K562 (cell line): ENCODE measurements around the gene TIGD4. TPM values are rescaled to one million over a fixed set of nuclear protein-coding genes. Genes with fewer than 3 reads are reported as not detected.

Source experiments
- ATAC-seq: fragments of 200-7000 bp; cut with Tn5 transposase; 3 replicates; pipeline ENCODE4 v1.9.1; 2020; ENCODE audit warnings: moderate library complexity
- BruUV-seq: library from RNA; stranded (reverse); fragments of 400-500 nt; replicated peaks from 2 replicates; lab custom pipeline; 2021; lab: Mats Ljungman, UMichigan
- CTCF ChIA-PET: fragments of 300-600 bp; formaldehyde crosslinking; extraction: SDS; loops from one replicate; lab custom pipeline; 2021; ENCODE audit warnings: low intra/inter-chr PET ratio; lab: Yijun Ruan, JAX
- POLR2A ChIA-PET: fragments of 300-600, 350-650 bp; sonication (Branson Sonifier 250); formaldehyde crosslinking; extraction: SDS; loops from one replicate; lab custom pipeline; 2021; ENCODE audit warnings: antibody characterized with exemption, inconsistent platforms; lab: Yijun Ruan, JAX
- DNase-seq, 4 experiments: peaks; one replicate each; pipeline versions ENCODE4 v3.0.0 to v3.0.0-alpha.2; 2011 to 2018; ENCODE audit warnings: low spot score in 3 of 4, mixed read lengths in 3 of 4; ENCODE audit errors: extremely low read depth in 1 of 4
- FAIRE-seq: peaks from 2 replicates; lab custom pipeline; 2011; peaks lifted over from hg19 to GRCh38; lab: Jason Lieb, UNC
- H2AFZ ChIP-seq: 2 replicates; pipeline ENCODE4 v1.6.0; 2011; ENCODE audit warnings: low read depth, low read length, control low read depth, inconsistent platforms
- H3K27ac ChIP-seq: fragments of 200-600 bp; 3 replicates; pipeline ENCODE4 v1.8.0; 2011; ENCODE audit warnings: low read depth, mild to moderate bottlenecking, control low read depth, inconsistent platforms, low read length, moderate library complexity, mixed read lengths; ENCODE audit errors: extremely low read depth
- H3K27me3 ChIP-seq, 2 experiments: fragments of 300-600 bp in 1 of 2; 2 replicates in 1 of 2; 3 replicates in 1 of 2; pipeline versions ENCODE4 v1.6.0 to v1.8.0; 2011; ENCODE audit warnings: inconsistent platforms in 2 of 2, low read length in 2 of 2, mild to moderate bottlenecking in 1 of 2, mixed read lengths in 1 of 2, moderate library complexity in 1 of 2; ENCODE audit not compliant: control insufficient read depth in 2 of 2, insufficient read depth in 2 of 2
- H3K36me3 ChIP-seq: fragments of 300-600 bp; 3 replicates; pipeline ENCODE4 v1.8.0; 2011; ENCODE audit warnings: mild to moderate bottlenecking, low read length, inconsistent platforms; ENCODE audit not compliant: control insufficient read depth, insufficient read depth
- H3K4me1 ChIP-seq, 2 experiments: fragments of 200-600 bp in 1 of 2; replicated peaks in 1 of 2; 2 replicates in 1 of 2; 3 replicates in 1 of 2; pipeline versions ENCODE4 v1.5.1 to v1.8.0; 2011; ENCODE audit warnings: inconsistent platforms in 2 of 2, low read length in 2 of 2, mild to moderate bottlenecking in 1 of 2, mixed read lengths in 1 of 2, moderate library complexity in 1 of 2; ENCODE audit not compliant: control insufficient read depth in 2 of 2, insufficient read depth in 2 of 2
- H3K4me2 ChIP-seq: 2 replicates; pipeline ENCODE4 v1.6.1; 2011; ENCODE audit warnings: low read length, control low read depth, inconsistent platforms, mixed read lengths; ENCODE audit not compliant: insufficient read depth
- H3K4me3 ChIP-seq: fragments of 200-600 bp; sonication (generic), shearing (Covaris generic); 2 replicates; pipeline ENCODE4 v1.5.1; 2016; ENCODE audit warnings: control low read depth, inconsistent platforms
- H3K79me2 ChIP-seq: fragments of 200-600 bp; 3 replicates; pipeline ENCODE4 v1.8.0; 2011; ENCODE audit warnings: low read length, inconsistent platforms; ENCODE audit not compliant: control insufficient read depth, insufficient read depth
- H3K9ac ChIP-seq, 2 experiments: 2 replicates each; pipeline versions ENCODE4 v1.6.0 to v1.6.1; 2011; ENCODE audit warnings: low read depth in 2 of 2, low read length in 2 of 2, control low read depth in 1 of 2, inconsistent platforms in 1 of 2, mild to moderate bottlenecking in 1 of 2, mixed read lengths in 1 of 2; ENCODE audit not compliant: insufficient read depth in 1 of 2
- H3K9me1 ChIP-seq: one replicate; pipeline ENCODE4 v1.6.0; 2011; ENCODE audit warnings: inconsistent platforms, mild to moderate bottlenecking, low read length, moderate library complexity; ENCODE audit not compliant: control insufficient read depth, insufficient read depth
- H3K9me3 ChIP-seq: replicated peaks from 2 replicates; pipeline ENCODE4 v1.5.1; 2011; ENCODE audit warnings: low read depth, low read length, inconsistent platforms; ENCODE audit not compliant: control insufficient read depth, insufficient read depth
- H4K20me1 ChIP-seq: replicated peaks from 2 replicates; pipeline ENCODE4 v1.6.1; 2011; ENCODE audit warnings: low read length, inconsistent platforms, mixed read lengths; ENCODE audit not compliant: control insufficient read depth, insufficient read depth
- CBFA2T3 ChIP-seq: fragments of 450-650 bp; IDR thresholded peaks from 2 replicates; pipeline ENCODE4 v1.6.1; 2017
- CBFB ChIP-seq: sonication (generic); formaldehyde crosslinking; IDR thresholded peaks from 2 replicates; pipeline ENCODE4 v1.4.0; 2020; ENCODE audit warnings: mild to moderate bottlenecking, missing genetic modification reagents
- FOXJ2 ChIP-seq: fragments of 200-800 bp; sonication (Bioruptor generic); IDR thresholded peaks from 2 replicates; pipeline ENCODE4 v1.6.1; 2016; ENCODE audit warnings: missing genetic modification characterization, missing compliant biosample characterization
- GABPB1 ChIP-seq: sonication (generic); formaldehyde crosslinking; IDR thresholded peaks from 2 replicates; pipeline ENCODE4 v1.8.0; 2022; ENCODE audit warnings: mild to moderate bottlenecking, missing genetic modification reagents
- POLR2B ChIP-seq: fragments of 450-650 bp; IDR thresholded peaks from 2 replicates; pipeline ENCODE4 v1.6.1; 2018; ENCODE audit warnings: low read depth; ENCODE audit not compliant: partially characterized antibody
- RFX1 ChIP-seq: fragments of 450-650 bp; IDR thresholded peaks from 2 replicates; pipeline ENCODE4 v1.6.1; 2016; ENCODE audit warnings: mild to moderate bottlenecking, moderate library complexity
- RFX5 ChIP-seq: IDR thresholded peaks from 2 replicates; pipeline ENCODE4 v1.6.1; 2011; ENCODE audit warnings: low read depth, mild to moderate bottlenecking, improper control_type of control experiment, low read length
- SIX5 ChIP-seq, 2 experiments: IDR thresholded peaks; 2 replicates each; pipeline ENCODE4 v1.6.1; 2011; ENCODE audit warnings: low read length in 2 of 2, borderline replicate concordance in 1 of 2, low read depth in 1 of 2, mild to moderate bottlenecking in 1 of 2, moderate library complexity in 1 of 2; ENCODE audit not compliant: insufficient read depth in 1 of 2
- SRSF1 ChIP-seq: fragments of 200-400 bp; formaldehyde crosslinking; IDR thresholded peaks from 2 replicates; pipeline ENCODE4 v1.6.1; 2017; ENCODE audit warnings: mild to moderate bottlenecking, low read depth, low read length, moderate library complexity
- SRSF7 ChIP-seq: fragments of 200-400 bp; formaldehyde crosslinking; optimal IDR thresholded peaks from 2 replicates; pipeline ENCODE3; 2017; ENCODE audit warnings: mild to moderate bottlenecking, low read depth, low read length
- XRCC4 ChIP-seq: IDR thresholded peaks from one replicate; pipeline ENCODE4 v1.6.1; 2011; ENCODE audit not compliant: insufficient read depth, insufficient read length; ENCODE audit errors: extremely low read depth
- ZC3H11A ChIP-seq: IDR thresholded peaks from 2 replicates; pipeline ENCODE4 v1.6.1; 2012; ENCODE audit warnings: low read depth, low read length, improper control_type of control experiment
- ZNF232 ChIP-seq: sonication (generic); formaldehyde crosslinking; IDR thresholded peaks from 2 replicates; pipeline ENCODE4 v1.8.0; 2022; ENCODE audit warnings: mild to moderate bottlenecking, missing genetic modification reagents
- WGBS: fragments of 100-300 bp; shearing (Covaris generic); methylation state at CpG from one replicate; pipeline ENCODE4 v1.1.6; 2016; ENCODE audit warnings: low coverage, mixed read lengths; ENCODE audit not compliant: insufficient coverage; ENCODE audit errors: missing lambda C conversion rate; 5-methylcytosine and 5-hydroxymethylcytosine counted together
- in situ Hi-C: fragments of 300-500 bp; cut with MboI; formaldehyde crosslinking; loops from 4 replicates; pipeline ENCODE4 v1.15.0; 2018; ENCODE audit warnings: inconsistent platforms, mixed read lengths
- intact Hi-C: fragments of 100-400 bp; cut with micrococcal nuclease; formaldehyde crosslinking; loops from 2 replicates; pipeline ENCODE4 v1.14.2; 2022
- polyA plus RNA-seq, 8 experiments: library from polyadenylated mRNA; depleted of rRNA in 4 of 8; stranded (reverse) in 5 of 8; unstranded in 3 of 8; fragments of >200 nt; fragmentation: Nextera tagmentation in 2 of 8; fragmentation: Illumina TruSeq in 1 of 8; extraction: Ambion mirVana in 2 of 8; extraction: Trizol in 1 of 8; gene quantifications; 2 replicates each; pipeline versions ENCODE4 v1.2.1 to v1.2.3, GENCODE V29; 2011 to 2014; ENCODE audit warnings: inconsistent platforms in 1 of 8, missing spikeins in 1 of 8
- total RNA-seq, 7 experiments: library from RNA; depleted of rRNA in 6 of 7; stranded (reverse); fragments of >200 nt in 6 of 7; fragmentation: Illumina TruSeq in 2 of 7; extraction: Trizol in 2 of 7; gene quantifications; 2 replicates each; pipeline versions ENCODE4 v1.2.1 to v1.2.3, GENCODE V29; 2011 to 2021; ENCODE audit warnings: low replicate concordance in 1 of 7
- TF ChIP-seq, protein P1 (sequence below): conservative IDR thresholded peaks from 2 replicates; pipeline ENCODE4 v1.6.1; 2011; ENCODE audit warnings: low read depth, mild to moderate bottlenecking, low read length; ENCODE audit not compliant: control insufficient read depth
- TF ChIP-seq, protein P2 (sequence below): fragments of 250-450 bp; sonication (Bioruptor Pico); IDR thresholded peaks from 2 replicates; pipeline ENCODE4 v1.8.0; 2022; ENCODE audit warnings: inconsistent platforms
- TF ChIP-seq, protein P3 (sequence below), 2 experiments: fragments of 150-350 bp in 1 of 2; IDR thresholded peaks; 2 replicates each; pipeline ENCODE4 v1.6.1; 2012 to 2016; ENCODE audit warnings: low read depth in 2 of 2, low read length in 2 of 2, mild to moderate bottlenecking in 1 of 2, moderate library complexity in 1 of 2

The TIGD4 gene
- total and polyA plus RNA-seq, 9 of the 15 experiments (the other 6 are each of a cell fraction or from before 2014, with no cell fraction given), result 0.07 to 0.28 (median 0.18) TPM

DNA sequence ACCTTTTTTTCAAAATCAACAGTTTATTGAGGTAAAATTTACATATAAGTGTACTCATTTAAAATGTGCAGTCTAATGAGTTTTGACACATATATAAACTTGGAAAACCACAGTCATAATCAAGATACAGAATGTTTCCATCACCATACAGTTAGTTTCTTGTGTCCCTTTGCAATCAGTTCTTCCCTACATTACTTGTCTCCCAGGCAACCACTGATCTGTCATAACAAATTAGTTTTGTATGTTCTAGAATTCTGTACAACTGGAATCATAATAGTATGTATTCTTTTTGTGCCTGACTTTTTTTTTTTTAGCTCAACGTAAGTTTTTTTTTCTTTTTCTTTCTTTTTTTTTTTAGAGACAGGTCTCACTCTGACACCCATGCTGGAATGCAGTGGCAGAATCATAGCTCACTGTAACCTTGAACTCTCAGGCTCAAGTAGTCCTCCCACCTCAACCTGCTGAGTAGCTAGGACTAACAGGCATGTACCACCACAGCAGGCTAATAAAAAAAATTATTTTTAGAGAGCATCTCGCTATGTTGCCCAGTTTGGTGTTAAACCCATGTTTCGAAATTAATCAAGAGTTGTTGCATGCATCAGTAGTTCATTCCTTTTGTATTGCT lies 27.1 kb upstream of the TIGD4 start:
- intact Hi-C loops, result no loop called here
- CTCF ChIA-PET, result no interaction called here
- WGBS, result 80% methylated on average over 3 of the region's 3 CpGs
- TF ChIP-seq SRSF1 (no peak), ZNF232 (CRISPR knock-in tag) (no peak), RFX5 (no peak), ZC3H11A (no peak), SRSF7 (no peak), FOXJ2 (tag) (no peak), GABPB1 (CRISPR knock-in tag) (no peak), RFX1 (no peak), SIX5 (IDR thresholded peaks at IDR 0.05; ENCODE audit: borderline replicate concordance in 1 of 2, insufficient read depth in 1 of 2, low read depth in 1 of 2, low read length in 2 of 2) (no peak), POLR2B (no peak), CBFB (CRISPR knock-in tag) (no peak), CBFA2T3 (no peak), XRCC4 (no peak)
- TF ChIP-seq, protein P1, sequence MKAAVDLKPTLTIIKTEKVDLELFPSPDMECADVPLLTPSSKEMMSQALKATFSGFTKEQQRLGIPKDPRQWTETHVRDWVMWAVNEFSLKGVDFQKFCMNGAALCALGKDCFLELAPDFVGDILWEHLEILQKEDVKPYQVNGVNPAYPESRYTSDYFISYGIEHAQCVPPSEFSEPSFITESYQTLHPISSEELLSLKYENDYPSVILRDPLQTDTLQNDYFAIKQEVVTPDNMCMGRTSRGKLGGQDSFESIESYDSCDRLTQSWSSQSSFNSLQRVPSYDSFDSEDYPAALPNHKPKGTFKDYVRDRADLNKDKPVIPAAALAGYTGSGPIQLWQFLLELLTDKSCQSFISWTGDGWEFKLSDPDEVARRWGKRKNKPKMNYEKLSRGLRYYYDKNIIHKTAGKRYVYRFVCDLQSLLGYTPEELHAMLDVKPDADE, result no peak
- TF ChIP-seq, protein P2, sequence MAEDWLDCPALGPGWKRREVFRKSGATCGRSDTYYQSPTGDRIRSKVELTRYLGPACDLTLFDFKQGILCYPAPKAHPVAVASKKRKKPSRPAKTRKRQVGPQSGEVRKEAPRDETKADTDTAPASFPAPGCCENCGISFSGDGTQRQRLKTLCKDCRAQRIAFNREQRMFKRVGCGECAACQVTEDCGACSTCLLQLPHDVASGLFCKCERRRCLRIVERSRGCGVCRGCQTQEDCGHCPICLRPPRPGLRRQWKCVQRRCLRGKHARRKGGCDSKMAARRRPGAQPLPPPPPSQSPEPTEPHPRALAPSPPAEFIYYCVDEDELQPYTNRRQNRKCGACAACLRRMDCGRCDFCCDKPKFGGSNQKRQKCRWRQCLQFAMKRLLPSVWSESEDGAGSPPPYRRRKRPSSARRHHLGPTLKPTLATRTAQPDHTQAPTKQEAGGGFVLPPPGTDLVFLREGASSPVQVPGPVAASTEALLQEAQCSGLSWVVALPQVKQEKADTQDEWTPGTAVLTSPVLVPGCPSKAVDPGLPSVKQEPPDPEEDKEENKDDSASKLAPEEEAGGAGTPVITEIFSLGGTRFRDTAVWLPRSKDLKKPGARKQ (CRISPR knock-in tag), result no peak
- TF ChIP-seq, protein P3, sequence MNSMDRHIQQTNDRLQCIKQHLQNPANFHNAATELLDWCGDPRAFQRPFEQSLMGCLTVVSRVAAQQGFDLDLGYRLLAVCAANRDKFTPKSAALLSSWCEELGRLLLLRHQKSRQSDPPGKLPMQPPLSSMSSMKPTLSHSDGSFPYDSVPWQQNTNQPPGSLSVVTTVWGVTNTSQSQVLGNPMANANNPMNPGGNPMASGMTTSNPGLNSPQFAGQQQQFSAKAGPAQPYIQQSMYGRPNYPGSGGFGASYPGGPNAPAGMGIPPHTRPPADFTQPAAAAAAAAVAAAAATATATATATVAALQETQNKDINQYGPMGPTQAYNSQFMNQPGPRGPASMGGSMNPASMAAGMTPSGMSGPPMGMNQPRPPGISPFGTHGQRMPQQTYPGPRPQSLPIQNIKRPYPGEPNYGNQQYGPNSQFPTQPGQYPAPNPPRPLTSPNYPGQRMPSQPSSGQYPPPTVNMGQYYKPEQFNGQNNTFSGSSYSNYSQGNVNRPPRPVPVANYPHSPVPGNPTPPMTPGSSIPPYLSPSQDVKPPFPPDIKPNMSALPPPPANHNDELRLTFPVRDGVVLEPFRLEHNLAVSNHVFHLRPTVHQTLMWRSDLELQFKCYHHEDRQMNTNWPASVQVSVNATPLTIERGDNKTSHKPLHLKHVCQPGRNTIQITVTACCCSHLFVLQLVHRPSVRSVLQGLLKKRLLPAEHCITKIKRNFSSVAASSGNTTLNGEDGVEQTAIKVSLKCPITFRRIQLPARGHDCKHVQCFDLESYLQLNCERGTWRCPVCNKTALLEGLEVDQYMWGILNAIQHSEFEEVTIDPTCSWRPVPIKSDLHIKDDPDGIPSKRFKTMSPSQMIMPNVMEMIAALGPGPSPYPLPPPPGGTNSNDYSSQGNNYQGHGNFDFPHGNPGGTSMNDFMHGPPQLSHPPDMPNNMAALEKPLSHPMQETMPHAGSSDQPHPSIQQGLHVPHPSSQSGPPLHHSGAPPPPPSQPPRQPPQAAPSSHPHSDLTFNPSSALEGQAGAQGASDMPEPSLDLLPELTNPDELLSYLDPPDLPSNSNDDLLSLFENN (IDR thresholded peaks at IDR 0.05; ENCODE audit: low read depth in 2 of 2, low read length in 2 of 2), result no peak

More for the DNA sequence above, 27.1 kb upstream of the TIGD4 start:
- POLR2A ChIA-PET, result no interaction called here
- Histone ChIP-seq H2AFZ (no peak overlapping the region), H3K4me1 (no peaks in the 10 kb centered on the region; a peak in 1 of 5 replicates), H3K79me2 (peaks cover 12% of the 10 kb centered on the region; the same call in 2 of the 3 replicates), H3K9ac (no peak overlapping the region), H4K20me1 (no peaks in the 10 kb centered on the region), H3K9me3 (no peaks in the 10 kb centered on the region), H3K4me3 (no peak overlapping the region), H3K4me2 (no peak overlapping the region), H3K27me3 (no peaks in the 10 kb centered on the region), H3K36me3 (no peaks in the 10 kb centered on the region), H3K27ac (no peak overlapping the region), H3K9me1 (no peaks in the 10 kb centered on the region)
- no peak for FAIRE-seq
- no TSS peak for BruUV-seq
- no peak for ATAC-seq
- in situ Hi-C loops, result no loop called here
- no peak for DNase-seq
